Coronary artery (tissue), 2 donors: Measurements from ENCODE around the gene DDX43.
"Not testable (repeated sequence)": the region's sequence is repeated elsewhere in the genome, so short reads cannot be mapped to it uniquely, and the experiment has no call there.

Experiments
- DNase-seq: peaks from one replicate; pipeline ENCODE4 v3.0.0-alpha.2; 2017; ENCODE audit warnings: low spot score
- H3K27ac ChIP-seq, 2 donors: fragments of 200-600 bp; sonication (generic); one replicate each; pipeline ENCODE4 v1.5.1; 2016 to 2019
- H3K4me3 ChIP-seq: fragments of 200-600 bp; sonication (generic); 2 replicates; pipeline ENCODE4 v1.5.1; 2016; ENCODE audit warnings: mild to moderate bottlenecking, moderate library complexity
- CTCF ChIP-seq: fragments of 200-600 bp; sonication (generic); IDR thresholded peaks from one replicate; pipeline ENCODE4 v1.5.1; 2019; ENCODE audit warnings: antibody characterized with exemption

DDX43 gene

GRCh38 chr6:73371984-73372383 lies 22.6 kb upstream of the DDX43 start:
- Histone ChIP-seq H3K4me3 (no peak overlapping the region), H3K27ac (no peak overlapping the region)
- DNase-seq, result no peak
- TF ChIP-seq CTCF, result no peak

- DNase-seq, result no peak
Measured at GRCh38 chr6:73372516-73372915, 22.1 kb upstream of the DDX43 start.

GRCh38 chr6:73375216-73375615 lies 19.4 kb upstream of the DDX43 start:
- TF ChIP-seq CTCF, result no peak
- DNase-seq, result no peak
- Histone ChIP-seq H3K27ac (no peak overlapping the region), H3K4me3 (no peak overlapping the region)

More at GRCh38 chr6:73372516-73372915, 22.1 kb upstream of the DDX43 start:
- Histone ChIP-seq H3K4me3 (no peak overlapping the region), H3K27ac (no peak overlapping the region)
- no peak for TF ChIP-seq CTCF

GRCh38 chr6:73377225-73377624 lies 17.4 kb upstream of the DDX43 start:
- DNase-seq, result no peak
- Histone ChIP-seq H3K4me3 (no peak overlapping the region), H3K27ac (no peak overlapping the region)
- no peak for TF ChIP-seq CTCF

GRCh38 chr6:73381531-73381930 lies 13.1 kb upstream of the DDX43 start:
- not testable (repeated sequence) for H3K27ac ChIP-seq, H3K4me3 ChIP-seq, DNase-seq

- Histone ChIP-seq H3K27ac (no peak overlapping the region), H3K4me3 (no peak overlapping the region)
- TF ChIP-seq CTCF, result no peak
- no peak for DNase-seq
Measured at GRCh38 chr6:73382462-73383113, 12.0 kb upstream of the DDX43 start.

GRCh38 chr6:73388433-73388799 lies 6.2 kb upstream of the DDX43 start:
- TF ChIP-seq CTCF, result no peak
- no peak for DNase-seq
- Histone ChIP-seq H3K27ac (peak overlapping the region in 1 of 2 donors; percentile 65), H3K4me3 (peak overlapping the region; percentile 74)
